Stimulated activated naive CD8-positive, alpha-beta T cell treated with anti-CD3 and anti-CD28 coated beads, Interleukin-15, amount 100 ng/mL, for 72 hours (primary cell): ENCODE measurements around the gene LRRC45.

Experiments
- ATAC-seq: fragments of 150-1000 bp; cut with Tn5 transposase; 2 replicates; pipeline ENCODE4 v1.10.0; 2021; ENCODE audit warnings: mild to moderate bottlenecking, moderate library complexity
- DNase-seq, 2 donors: peaks; one replicate each; pipeline ENCODE4 v3.0.0; 2021 to 2022
- H3K27ac Mint-ChIP-seq, 2 donors: one replicate each; pipeline ENCODE4 v1.8.0; 2022; ENCODE audit warnings: mild to moderate bottlenecking in 2 of 2, mixed read lengths in 2 of 2, moderate library complexity in 2 of 2
- H3K27me3 Mint-ChIP-seq: one replicate; pipeline ENCODE4 v1.8.0; 2022; ENCODE audit warnings: mixed read lengths
- H3K4me1 Mint-ChIP-seq: one replicate; pipeline ENCODE4 v1.8.0; 2022; ENCODE audit warnings: mild to moderate bottlenecking, mixed read lengths
- H3K4me3 Mint-ChIP-seq, 2 donors: one replicate each; pipeline ENCODE4 v1.8.0; 2022; ENCODE audit warnings: mild to moderate bottlenecking in 2 of 2, mixed read lengths in 2 of 2, moderate library complexity in 1 of 2
- H3K9me3 Mint-ChIP-seq, 2 donors: one replicate each; pipeline ENCODE4 v1.8.0; 2022; ENCODE audit warnings: mixed read lengths in 2 of 2

Gene LRRC45

DNA sequence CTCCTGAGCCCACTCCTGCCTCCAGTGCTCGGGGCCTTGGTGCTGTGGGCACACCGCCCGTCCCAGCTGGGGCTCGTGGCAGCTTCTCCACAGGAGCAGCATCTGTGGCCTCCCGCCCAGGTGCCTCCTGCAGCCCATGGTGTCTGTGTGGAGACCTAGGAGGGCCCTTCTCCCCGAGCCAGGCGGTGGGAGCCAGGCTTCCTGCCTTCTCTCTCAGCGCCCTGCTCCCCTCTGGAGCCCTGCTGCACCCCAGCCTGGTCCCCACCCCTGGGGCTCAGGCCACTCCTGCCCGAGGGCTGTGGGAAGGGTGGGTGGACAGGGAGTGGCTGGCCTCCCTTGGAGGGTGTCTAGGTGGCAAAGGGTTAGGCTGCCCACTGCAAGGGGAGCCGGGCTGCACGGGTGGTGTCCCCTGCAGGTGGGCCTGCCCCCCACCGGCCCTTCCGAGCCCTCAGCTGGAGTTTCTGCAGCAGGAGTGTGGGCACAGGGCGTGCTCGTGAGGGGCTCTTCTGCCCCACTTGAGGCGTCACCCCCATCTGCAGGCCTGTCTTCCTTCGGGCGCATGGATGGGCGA lies 11.4 kb upstream of the LRRC45 start:
- ATAC-seq: no peak
- no peaks in the 10 kb centered on the region for H3K9me3 Mint-ChIP-seq
- no peak overlapping the region for H3K27ac Mint-ChIP-seq
- no peaks in the 10 kb centered on the region for H3K27me3 Mint-ChIP-seq
- DNase-seq: no peak
- peaks cover 9% of the 10 kb centered on the region for H3K4me1 Mint-ChIP-seq
- no peak overlapping the region for H3K4me3 Mint-ChIP-seq

DNA sequence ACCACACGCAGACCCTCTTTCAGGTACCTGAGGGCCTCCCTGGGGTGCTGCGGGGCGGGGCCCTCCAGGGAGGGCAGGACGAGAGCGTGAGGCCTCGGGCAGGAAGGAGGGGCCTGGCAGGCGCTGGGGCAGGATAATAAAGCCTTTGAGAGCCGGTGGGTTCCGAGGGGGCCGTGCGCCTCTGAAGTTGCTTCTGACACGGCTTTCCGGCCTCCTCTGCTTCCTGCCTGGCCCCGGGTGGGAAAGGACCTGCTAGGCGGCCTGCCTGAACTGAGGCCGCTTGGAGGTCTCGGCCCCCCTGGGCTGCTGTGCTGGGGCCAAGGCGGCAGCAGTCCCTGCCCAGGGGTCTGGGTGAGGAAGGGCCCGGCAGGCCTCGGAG lies 10.9 kb upstream of the LRRC45 start:
- Mint-ChIP-seq H3K4me3 (no peak overlapping the region), H3K27ac (no peak overlapping the region), H3K27me3 (no peaks in the 10 kb centered on the region), H3K9me3 (no peaks in the 10 kb centered on the region), H3K4me1 (peaks cover 9% of the 10 kb centered on the region)
- ATAC-seq: no peak
- DNase-seq: no peak

DNA sequence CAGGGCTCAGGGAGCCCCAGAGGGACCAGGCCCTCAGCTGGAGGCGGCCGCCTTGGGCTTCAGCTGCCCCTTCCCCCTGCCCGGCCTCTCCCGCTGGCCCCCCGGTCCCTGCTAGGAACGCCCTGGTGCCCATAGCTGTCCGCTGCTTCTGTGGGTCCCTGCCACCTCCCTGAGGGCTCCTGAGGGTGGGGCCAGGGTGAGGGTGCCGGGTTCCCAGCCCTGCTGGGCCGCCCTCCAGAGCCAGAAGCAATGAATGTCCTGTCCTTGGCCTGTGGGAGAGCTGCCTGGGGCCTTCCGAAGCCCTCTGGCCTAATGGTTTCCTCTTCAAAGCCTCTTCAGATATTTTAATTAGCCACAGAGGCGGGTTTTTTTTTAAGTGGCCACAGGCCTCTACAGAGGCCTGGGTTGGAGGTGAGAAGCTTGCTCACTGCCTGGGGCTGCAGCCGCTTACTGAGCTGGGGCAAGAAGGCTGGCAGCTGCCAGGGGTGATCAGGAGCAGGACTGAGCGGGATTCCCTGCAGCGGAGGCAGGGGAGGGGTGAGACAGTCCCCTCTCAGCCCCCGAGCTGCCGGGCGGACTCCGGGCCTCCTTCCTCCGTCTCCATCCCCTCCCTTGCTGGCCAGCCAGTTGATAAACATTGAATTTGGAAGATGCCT lies 10.3 kb upstream of the LRRC45 start:
- no peak for DNase-seq
- no peak overlapping the region for H3K4me3 Mint-ChIP-seq
- ATAC-seq: no peak
- H3K27me3 Mint-ChIP-seq: no peaks in the 10 kb centered on the region
- H3K9me3 Mint-ChIP-seq: no peaks in the 10 kb centered on the region
- H3K4me1 Mint-ChIP-seq: peaks cover 14% of the 10 kb centered on the region
- H3K27ac Mint-ChIP-seq: peak overlapping the region in 1 of 2 donors; percentile 63

DNA sequence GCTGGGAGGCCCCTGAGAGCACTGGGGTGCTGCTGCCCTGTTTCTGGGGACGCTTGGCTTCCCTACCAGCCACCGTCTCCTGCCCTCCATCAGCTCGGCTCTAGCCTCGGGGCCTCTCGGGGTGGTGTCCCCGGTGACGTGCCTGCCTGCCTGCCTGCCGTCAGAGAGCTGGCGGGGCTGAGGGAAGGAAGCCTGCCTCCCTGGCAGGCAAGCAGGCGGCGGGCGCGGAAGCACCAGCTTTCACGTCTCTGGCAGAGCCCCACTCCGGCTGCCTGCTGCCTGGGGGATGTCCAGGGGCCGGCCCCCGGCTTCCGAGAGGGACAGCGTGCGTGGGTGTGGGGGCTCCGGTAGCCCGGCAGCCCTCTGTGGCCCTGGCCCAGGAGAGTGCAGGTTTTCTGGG lies 9.8 kb upstream of the LRRC45 start:
- H3K4me3 Mint-ChIP-seq: no peak overlapping the region
- no peaks in the 10 kb centered on the region for H3K27me3 Mint-ChIP-seq
- no peaks in the 10 kb centered on the region for H3K9me3 Mint-ChIP-seq
- peak overlapping the region in 1 of 2 donors; percentile 19 for H3K27ac Mint-ChIP-seq
- ATAC-seq (no peak), DNase-seq (no peak)
- H3K4me1 Mint-ChIP-seq: peaks cover 14% of the 10 kb centered on the region

DNA sequence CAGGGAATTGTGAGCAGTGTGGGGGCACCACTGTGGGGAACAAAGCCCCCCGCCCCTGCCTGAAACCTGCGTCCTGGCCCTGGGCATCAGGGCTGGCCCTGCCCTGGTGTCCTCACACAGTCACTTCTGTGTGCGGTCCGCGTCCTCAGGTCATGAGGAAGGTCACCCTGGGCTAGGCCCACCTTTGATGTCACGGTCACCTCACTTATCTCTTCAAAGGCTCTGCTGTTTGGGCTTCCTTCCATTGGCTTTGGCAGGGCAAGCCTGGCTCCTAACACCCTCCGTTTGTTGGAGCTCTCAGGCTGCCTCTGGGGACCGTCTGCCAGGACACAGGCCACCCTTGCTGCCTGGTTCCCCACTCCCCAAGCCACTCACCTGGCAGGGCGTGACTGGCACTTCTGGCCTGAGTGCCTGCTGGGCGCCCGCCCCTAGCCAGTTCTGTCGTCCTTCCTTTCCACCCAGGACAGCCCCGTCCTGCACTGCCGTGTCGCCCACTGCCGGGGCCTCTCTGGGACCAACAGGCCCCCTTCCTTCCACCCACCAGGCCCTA lies 9.3 kb upstream of the LRRC45 start:
- DNase-seq (no peak), ATAC-seq (no peak)
- no peaks in the 10 kb centered on the region for H3K27me3 Mint-ChIP-seq
- peaks cover 19% of the 10 kb centered on the region for H3K4me1 Mint-ChIP-seq
- H3K4me3 Mint-ChIP-seq: no peak overlapping the region
- no peaks in the 10 kb centered on the region for H3K9me3 Mint-ChIP-seq
- no peak overlapping the region for H3K27ac Mint-ChIP-seq

DNA sequence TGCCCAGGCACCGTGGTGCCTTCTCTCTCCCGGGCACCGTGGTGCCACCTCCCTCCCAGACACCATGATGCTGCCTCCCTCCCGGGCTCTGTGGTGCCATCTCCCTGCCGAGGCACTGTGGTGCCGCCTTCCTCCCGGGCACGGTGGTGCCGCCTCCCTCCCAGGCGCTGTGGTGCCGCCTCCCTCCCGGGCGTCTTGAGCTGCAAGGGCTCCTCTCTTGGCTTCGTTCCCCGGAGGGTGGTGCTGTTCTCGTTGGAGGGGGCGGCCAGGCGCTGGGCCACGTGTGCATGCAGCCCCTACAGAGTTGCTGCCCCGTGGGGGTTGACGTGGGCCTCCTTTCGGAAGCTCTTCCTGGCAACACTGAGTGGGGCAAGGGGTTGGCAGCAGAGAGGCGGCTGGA lies 8.7 kb upstream of the LRRC45 start:
- DNase-seq: no peak
- H3K4me3 Mint-ChIP-seq: no peak overlapping the region
- ATAC-seq: peak; percentile 2
- H3K9me3 Mint-ChIP-seq: no peaks in the 10 kb centered on the region
- H3K4me1 Mint-ChIP-seq: peaks cover 16% of the 10 kb centered on the region
- no peaks in the 10 kb centered on the region for H3K27me3 Mint-ChIP-seq
- no peak overlapping the region for H3K27ac Mint-ChIP-seq

DNA sequence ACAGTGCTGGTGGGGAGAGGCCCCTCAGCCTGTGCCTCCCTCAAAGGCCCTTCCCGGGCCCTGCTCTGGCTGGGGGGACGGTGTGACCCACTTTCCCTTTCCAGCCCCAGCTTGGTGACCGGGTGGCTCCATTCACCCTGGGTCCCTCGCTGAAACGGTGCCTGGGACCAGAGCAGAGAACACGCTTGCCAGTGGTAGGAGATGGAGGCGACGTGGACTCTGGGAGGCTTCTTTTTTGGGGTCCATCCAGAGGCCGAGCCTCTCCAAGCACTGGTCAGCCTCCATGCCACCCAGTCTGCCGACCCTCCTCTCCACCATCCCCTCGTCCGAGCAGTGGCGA lies 8.2 kb upstream of the LRRC45 start:
- H3K9me3 Mint-ChIP-seq: no peaks in the 10 kb centered on the region
- peak overlapping the region in 1 of 2 donors; percentile 63 for H3K27ac Mint-ChIP-seq
- H3K4me3 Mint-ChIP-seq: no peak overlapping the region
- no peaks in the 10 kb centered on the region for H3K27me3 Mint-ChIP-seq
- ATAC-seq (no peak), DNase-seq (no peak)
- peaks cover 14% of the 10 kb centered on the region for H3K4me1 Mint-ChIP-seq

DNA sequence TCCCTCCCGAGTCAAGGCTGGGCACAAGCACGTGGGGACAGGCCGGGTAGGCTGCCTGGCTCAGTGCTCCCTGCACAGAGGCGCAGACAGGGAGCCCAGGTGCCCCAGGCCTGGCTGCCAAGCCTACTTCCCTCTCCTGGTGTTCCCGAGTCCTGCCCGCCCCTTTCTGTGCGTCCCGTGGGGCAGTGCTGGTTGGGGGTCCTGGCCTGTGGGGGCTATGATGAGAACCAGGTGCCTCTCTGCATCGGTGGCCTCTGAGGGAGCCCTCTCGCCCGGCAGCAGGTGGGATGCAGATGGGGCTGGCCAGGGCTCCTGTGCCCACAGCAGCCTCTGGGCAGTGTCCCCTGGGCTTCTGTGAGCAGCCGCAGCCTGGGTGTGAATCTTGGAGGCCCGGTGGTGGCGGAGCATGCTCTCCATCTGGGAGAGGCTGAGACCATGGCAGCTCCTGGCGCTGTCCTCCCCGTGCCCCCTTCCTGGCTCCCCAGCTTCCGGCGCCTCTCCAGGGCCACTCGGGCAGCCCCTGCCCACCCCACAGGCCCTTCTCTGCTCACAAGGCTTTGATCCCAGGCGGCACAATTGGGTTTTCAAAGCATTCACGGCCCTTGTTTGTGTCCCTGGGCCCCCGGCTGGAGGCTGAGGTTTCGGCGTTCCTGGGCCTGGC lies 7.7 kb upstream of the LRRC45 start:
- Mint-ChIP-seq H3K4me3 (no peak overlapping the region), H3K27ac (peak overlapping the region in 1 of 2 donors; percentile 63), H3K4me1 (peaks cover 19% of the 10 kb centered on the region), H3K27me3 (no peaks in the 10 kb centered on the region), H3K9me3 (no peaks in the 10 kb centered on the region)
- ATAC-seq (no peak), DNase-seq (no peak)

DNA sequence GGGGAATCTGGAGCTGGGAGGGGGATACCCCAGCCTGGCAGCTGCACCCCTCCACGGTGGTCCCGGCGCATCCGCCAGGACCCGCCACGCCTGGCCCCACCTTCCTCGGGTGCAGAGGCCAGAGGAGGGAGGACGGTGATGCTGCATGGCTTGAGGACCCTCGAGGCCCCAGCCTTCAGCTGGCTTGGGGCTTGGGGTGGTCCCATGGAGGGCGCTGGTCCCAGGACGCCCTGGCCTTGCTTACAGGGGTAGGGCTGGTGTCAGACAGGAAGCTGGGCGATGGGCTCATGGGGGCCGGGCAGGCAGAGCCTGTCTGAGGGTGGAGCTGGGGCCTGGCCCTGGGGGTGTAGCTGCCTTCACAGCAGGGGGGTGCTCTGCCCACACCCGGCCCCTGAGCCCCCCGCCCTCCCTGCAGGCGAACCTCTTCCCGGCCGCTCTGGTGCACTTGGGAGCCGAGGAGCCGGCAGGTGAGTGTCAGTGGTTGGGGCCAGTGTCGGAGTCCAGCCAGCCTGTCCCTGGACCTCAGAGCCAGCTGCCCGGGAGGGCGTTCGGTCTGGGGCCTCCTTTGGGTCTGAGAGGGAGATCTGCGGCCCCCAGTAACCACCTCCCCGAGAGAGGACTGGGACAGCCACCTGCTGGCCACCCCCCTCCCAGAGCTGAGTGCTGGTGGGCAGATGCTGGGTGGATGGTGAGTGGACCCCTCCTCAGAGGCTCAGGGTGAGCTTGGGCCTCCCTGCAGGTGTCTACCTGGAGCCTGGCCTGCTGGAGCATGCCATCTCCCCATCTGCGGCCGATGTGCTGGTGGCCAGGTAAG lies 6.8 kb upstream of the LRRC45 start:
- H3K4me3 Mint-ChIP-seq: no peak overlapping the region
- H3K9me3 Mint-ChIP-seq: no peaks in the 10 kb centered on the region
- H3K27me3 Mint-ChIP-seq: no peaks in the 10 kb centered on the region
- no peak for DNase-seq
- H3K4me1 Mint-ChIP-seq: peaks cover 27% of the 10 kb centered on the region
- no peak overlapping the region for H3K27ac Mint-ChIP-seq
- ATAC-seq: no peak

DNA sequence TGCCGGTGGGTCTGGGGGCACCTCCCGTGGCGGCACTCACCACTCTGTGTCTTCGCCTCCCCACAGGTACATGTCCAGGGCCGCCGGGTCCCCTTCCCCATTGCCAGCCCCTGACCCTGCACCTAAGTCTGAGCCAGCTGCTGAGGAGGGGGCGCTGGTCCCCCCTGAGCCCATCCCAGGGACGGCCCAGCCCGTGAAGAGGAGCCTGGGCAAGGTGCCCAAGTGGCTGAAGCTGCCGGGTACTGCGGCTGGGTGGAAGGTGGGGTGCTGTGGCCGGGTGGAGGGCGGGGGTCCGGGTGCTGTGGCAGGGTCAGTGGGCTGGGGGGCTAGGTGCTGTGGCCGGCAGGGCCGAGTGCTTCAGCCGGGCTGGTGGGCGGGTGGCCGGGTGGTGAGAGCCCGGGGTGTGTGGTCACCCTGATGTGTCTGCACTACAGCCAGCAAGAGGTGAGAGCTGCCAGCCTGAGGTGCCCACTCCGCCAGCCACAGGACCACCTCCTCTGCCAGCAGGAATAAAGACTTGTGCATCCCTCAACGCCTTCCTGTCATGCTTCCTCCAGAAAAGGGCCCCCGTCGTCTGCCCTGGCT lies 6.1 kb upstream of the LRRC45 start:
- no peak for ATAC-seq
- Mint-ChIP-seq H3K27ac (peak overlapping the region in 1 of 2 donors; percentile 74), H3K9me3 (no peaks in the 10 kb centered on the region)

DNA sequence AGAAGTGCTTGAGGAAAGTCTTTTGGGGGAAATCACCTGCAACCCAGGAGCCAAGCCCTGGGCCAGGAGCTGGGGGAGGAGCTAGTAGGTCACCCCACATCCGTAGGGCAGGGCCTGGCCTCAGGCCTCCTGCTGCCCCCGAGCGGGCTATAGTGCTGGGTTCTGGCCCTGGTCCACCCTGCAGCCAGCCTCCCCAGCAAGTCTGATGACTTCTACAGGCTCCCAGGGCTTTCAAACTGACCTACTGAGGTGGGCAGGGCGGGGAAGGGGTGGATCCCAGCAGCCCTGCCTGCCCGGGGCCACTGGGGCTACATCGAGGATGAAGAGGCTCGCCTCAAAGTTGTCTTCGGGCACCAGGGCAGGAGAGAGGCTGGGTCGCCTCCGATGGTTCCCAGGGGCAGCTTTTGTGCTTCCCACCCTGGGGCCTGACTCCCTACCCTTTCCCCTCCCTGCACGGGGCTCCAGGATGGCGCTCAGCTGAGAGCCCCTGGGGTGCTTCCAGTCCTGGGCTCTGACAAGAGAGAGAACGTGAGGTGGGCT lies 5.4 kb upstream of the LRRC45 start:
- Mint-ChIP-seq H3K4me1 (peaks cover 39% of the 10 kb centered on the region), H3K9me3 (no peaks in the 10 kb centered on the region), H3K27ac (peak overlapping the region in 1 of 2 donors; percentile 74), H3K27me3 (no peaks in the 10 kb centered on the region), H3K4me3 (no peak overlapping the region)
- no peak for ATAC-seq
- no peak for DNase-seq

More for the DNA sequence above, 6.1 kb upstream of the LRRC45 start:
- H3K27me3 Mint-ChIP-seq: no peaks in the 10 kb centered on the region
- H3K4me1 Mint-ChIP-seq: peaks cover 34% of the 10 kb centered on the region
- H3K4me3 Mint-ChIP-seq: no peak overlapping the region
- DNase-seq: no peak

DNA sequence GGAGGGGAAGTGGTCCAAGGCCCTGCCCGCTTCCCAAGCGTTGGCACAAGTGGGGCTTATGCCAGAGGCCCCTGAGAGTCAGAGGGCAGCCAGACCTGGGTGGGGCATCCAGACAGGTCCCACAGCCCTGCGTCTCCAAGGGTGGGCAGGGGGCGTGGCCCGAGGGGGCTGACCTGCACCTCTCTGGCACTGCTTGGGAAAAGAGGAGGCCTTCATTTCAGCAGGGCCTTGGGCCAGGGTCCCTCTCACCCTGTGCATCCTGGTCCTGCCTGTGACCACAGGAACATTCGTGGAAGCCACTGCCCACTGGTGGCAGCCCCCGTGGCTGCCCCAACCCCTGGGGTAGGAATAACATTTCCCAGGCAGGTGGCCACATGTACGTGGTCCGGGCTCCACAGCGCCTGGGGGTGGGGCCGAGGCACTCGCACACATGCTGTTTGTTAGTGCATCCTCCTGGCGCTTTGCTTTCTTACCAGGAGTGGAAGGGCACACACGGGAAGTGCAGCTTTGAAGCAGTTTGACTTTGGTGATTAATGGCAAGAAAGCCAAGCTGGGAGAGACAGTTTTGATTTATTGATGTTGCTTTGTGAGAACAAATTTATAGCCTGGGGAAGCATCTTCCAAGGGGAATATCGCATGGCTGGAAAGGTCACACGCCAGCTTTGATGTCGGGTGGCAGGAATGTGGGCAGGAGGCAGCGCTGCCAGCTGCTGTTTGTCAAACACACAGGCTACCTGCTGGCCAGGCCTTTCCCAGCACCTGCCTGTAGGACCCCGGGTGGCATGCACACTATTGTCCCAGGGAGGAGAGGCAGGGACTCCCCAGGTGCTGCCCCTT lies 4.7 kb upstream of the LRRC45 start:
- DNase-seq (no peak), ATAC-seq (no peak)
- Mint-ChIP-seq H3K9me3 (no peaks in the 10 kb centered on the region), H3K27ac (no peak overlapping the region), H3K4me1 (peaks cover 39% of the 10 kb centered on the region), H3K4me3 (no peak overlapping the region), H3K27me3 (no peaks in the 10 kb centered on the region)

DNA sequence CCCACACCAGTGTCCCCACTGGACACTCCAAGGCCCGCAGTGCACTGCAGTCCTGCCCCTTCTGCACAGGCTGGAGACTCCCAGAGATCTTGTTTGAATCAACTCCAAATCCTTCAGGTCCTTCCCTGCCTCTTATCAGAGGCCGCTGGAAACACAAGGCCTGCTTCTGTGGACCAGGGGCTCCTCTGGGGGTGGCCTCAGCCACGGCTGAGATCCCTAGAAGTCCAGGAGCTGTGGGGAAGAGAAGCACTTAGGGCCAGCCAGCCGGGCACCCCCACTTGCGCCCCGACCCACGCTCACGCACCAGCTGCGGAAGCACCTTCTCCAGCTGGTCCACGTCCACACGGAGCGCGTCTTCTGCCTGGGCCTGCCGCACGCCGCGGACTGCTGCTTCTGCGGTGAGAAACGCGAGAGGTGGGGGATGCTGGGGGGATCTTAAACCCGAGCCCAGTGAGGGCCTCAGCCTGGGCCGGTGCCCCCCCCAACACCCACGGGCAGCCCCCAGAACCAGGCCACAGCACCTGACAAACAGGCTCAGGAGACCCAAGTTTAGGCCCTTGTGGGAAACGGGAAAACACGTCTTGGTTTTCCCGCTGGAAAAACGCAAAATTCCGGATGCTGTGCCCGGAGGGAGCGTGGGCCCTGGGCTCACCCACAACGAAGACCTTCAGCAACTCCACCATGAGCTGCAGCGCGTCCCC lies 4.0 kb upstream of the LRRC45 start:
- no peak for ATAC-seq
- Mint-ChIP-seq H3K27ac (no peak overlapping the region), H3K27me3 (no peaks in the 10 kb centered on the region), H3K9me3 (no peaks in the 10 kb centered on the region), H3K4me3 (no peak overlapping the region), H3K4me1 (peaks cover 46% of the 10 kb centered on the region)
- no peak for DNase-seq
